ENCODE measurements around the gene PTPRC.

PTPRC gene

DNA sequence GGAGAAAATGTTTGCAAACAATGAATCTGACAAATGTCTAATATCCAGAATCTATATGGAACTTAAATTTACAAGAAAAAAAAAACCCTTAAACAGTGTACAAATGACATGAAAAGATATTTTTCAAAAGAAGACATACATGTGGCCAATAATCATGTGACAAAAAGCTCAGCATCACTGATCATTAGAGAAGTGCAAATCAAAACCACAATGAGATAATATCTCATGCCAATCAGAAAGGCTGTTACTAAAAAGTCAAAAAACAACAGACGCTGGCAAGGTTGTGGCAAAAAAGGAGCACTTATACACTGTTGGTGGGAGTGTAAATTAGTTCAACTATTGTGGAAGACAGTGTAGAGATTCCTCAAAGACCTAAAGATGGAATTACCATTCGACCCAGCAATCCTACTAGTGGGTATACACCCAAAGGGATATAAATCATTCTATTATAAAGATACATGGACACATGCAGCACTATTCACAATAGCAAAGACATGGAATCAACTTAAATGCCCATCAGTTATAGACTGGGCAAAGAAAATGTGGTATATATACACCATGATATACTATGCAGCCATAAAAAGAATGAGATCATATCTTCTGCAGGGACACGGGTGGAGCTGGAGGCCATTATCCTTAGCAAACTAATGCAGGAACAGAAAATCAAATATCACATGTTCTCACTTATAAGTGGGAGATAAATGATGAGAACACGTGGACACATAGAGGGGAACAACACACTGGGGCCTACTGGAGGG lies 123.2 kb downstream of the PTPRC start:
- no peak for DNase-seq (ENCODE audit: low spot score)

- DNase-seq (ENCODE audit: low spot score): peak; percentile 27
These were observed 124.5 kb downstream of the PTPRC start for GRCh38 chr1:198763298-198763714.

DNA sequence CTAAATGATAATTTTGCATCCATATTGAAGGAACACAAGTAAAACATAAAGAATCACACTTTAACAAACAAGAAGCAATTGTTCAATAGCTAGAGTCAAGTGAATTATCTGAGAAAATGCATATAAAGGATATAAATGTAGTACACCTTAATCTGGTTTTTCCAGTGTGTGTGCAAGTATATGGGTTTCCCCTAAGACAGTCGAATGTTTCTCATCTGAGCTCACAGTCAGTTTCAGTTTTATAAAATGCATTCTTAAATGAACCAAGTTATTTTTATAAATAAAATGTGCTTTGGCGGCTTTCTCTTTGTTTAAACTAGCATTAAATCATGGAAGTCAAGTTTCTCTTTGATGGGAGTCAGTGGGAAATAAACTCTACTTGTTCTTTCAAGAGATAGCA lies 125.9 kb downstream of the PTPRC start:
- DNase-seq (ENCODE audit: low spot score): no peak

DNA sequence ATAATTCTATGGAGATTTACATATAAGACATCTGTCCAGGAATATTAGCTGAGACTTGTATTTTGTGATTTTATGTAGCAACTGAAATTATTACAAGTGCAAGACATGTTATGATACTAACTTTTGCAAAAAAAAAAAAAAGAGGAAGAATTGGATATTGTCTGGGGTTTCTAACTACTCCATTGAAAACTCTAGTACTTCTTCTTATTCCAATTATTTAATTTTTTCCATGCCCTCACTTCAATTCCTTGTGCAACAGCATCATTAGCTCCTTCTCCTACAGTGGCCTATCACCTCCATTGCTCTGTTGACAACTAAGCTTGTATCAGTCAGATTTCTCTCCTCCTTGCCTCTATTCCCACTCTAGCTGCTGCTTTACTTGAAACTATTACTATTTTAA lies 126.6 kb downstream of the PTPRC start:
- DNase-seq (ENCODE audit: low spot score): no peak

DNA sequence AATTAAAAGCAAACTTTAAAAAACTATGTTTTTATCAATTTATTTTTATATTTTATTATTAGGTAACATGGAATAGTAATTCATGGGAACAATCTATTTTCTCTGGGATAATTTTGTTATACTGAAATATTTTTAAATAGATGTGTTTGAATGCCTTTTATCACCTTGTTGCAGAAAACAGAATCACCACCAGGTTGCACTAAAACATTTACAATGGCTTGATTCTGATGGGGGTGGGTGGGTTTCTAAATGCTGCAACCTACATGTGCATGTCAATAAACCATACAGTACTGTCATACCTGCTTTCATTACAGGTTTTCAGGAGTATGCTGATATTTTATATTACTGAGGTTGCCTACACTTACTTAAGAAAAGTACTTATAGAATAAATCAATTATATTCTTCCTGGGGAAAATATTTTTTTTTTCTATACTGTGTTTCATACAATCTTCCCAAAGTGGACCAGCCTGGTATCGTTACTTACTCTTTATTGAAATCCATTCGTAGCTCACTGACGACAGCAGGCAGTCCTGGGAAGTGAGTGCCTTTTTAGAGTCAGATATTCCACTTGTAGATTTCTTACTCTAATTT lies 132.8 kb downstream of the PTPRC start:
- DNase-seq (ENCODE audit: low spot score): peak; percentile 54

GRCh38 chr1:198772626-198773025 lies 133.8 kb downstream of the PTPRC start:
- no peak for DNase-seq (ENCODE audit: low spot score)

DNA sequence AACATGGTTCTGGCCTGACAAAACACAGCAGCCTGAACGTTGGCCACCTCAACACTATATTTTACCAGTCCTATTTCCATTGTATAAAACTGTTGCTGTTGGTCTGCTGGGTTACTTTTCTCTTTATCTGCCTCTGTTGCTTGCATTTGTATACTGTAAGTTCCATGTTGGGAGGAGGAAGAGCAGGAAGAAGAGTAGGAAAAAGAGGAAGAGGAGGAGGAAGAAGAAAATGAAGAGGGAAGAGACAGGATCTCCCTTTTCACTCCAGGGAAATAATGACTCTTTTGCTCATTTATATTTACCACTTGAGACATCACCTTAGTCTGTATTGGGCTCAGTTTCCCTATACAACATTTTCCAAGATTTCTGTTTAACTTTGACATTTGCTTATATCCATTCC lies 134.2 kb downstream of the PTPRC start:
- DNase-seq (ENCODE audit: low spot score): no peak

DNA sequence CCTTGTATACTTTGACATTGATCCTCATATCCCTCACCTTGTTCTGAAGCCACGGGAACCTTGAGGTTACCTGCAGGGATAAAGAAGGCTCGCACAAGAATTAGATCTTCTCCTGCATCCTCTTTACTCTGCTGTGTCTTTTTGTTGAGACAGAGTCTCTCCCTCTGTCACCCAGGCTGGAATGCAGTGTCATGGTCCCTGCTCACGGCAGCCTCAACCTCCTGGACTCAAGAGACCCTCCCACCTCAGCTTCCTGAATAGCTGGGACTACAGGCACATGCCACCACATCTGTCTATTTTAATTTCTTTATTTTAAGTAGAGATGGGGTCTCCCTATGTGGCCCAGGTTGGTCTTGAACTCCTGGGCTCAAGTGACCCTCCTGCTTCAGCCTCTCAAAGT lies 134.7 kb downstream of the PTPRC start:
- no peak for DNase-seq (ENCODE audit: low spot score)

- no peak for DNase-seq (ENCODE audit: low spot score)
These were observed 135.6 kb downstream of the PTPRC start for GRCh38 chr1:198774421-198774820.

- DNase-seq (ENCODE audit: low spot score): no peak
These were observed 136.8 kb downstream of the PTPRC start for GRCh38 chr1:198775606-198776005.

DNA sequence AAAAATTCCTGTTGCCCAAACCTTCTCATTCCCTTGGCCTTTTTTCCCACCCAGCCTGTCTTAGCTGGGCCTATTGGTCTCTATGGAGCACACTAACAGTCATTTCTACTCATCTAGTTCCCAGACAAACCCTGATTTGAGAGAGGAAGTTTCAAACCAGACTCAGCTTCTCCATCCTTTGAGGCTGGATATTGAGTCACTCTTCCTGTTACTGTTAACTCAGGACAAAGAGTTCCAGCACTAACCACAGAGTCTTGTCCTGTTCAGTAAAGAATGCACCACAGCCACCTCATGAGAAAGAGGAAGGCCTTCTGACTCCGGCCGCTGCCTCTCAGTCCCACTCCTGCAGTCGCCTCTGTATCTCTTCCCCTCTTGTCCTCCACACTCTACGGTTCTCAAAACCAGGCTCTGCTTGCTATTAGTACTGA lies 137.8 kb downstream of the PTPRC start:
- peak; percentile 79 for DNase-seq (ENCODE audit: low spot score)

- DNase-seq (ENCODE audit: low spot score): no peak
These were observed 139.2 kb downstream of the PTPRC start for GRCh38 chr1:198778049-198778448.

DNA sequence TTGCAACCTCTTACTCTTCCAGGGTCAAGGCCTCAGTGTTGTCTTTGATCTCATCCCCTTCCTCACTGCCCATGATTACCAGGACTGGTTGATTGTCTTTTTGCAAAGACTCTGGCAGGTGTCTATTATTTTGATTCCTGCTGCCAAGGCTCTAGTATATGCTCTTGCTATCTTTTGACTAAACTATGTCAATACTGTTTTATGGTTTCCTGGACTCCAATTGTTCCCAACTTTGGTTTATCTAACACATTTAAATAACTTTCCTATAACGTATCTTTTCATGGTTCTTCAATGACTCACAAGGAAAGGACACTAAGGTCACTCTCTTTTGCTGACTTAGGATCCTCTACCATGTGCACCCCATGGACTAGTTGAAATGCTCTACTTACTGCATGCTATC lies 141.5 kb downstream of the PTPRC start:
- DNase-seq (ENCODE audit: low spot score): no peak

GRCh38 chr1:198788561-198789064 lies 149.8 kb downstream of the PTPRC start:
- DNase-seq (ENCODE audit: low spot score): peak; percentile 26

GRCh38 chr1:198793714-198794113 lies 154.9 kb downstream of the PTPRC start:
- DNase-seq (ENCODE audit: low spot score): no peak

DNA sequence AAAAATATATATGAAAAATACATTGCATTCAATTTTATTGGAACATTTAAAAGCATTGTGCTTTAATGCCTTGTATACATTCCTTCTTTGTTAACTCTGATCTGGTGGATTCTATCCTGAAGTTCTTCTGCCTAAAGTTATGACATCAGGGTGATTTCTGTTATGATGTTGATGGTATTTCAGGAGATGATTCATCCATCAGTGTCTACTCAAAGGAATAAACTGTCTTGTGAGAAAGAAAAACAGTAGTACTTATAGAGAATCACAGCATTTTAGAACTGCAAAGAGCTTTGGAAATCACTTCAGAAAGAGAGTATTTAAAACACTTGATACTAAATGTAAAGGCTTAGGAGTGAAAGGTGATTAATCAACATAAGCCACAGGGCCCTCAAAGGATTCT lies 155.7 kb downstream of the PTPRC start:
- DNase-seq (ENCODE audit: low spot score): no peak

- DNase-seq (ENCODE audit: low spot score): no peak
These were observed 158.8 kb downstream of the PTPRC start for GRCh38 chr1:198797656-198798055.

DNA sequence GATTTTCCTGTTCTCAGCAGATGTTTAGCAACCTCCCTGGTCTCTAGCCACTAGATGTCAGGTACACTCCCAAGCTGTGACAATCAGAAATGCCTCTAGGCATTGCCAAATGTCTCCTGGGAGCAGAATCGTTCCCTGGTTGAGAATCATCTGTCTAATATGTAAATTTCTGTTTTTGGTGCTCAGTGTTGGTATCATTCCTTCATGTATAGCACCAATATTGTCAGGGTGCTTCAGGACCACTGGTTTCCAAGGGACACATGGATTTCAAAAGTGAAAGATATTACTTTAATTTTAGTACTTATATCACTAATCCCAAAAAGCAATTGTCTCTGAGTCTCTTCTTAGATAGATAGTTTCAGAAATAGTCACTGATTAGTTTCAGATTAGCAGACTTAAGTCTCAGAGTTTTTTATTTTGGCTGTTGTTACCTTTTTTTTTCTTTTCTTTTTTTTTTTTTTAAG lies 160.1 kb downstream of the PTPRC start:
- DNase-seq (ENCODE audit: low spot score): no peak

- DNase-seq (ENCODE audit: low spot score): no peak
These were observed 166.8 kb downstream of the PTPRC start for GRCh38 chr1:198805498-198806151.

GRCh38 chr1:198806861-198807260 lies 168.0 kb downstream of the PTPRC start:
- no peak for DNase-seq (ENCODE audit: low spot score)

Data from Ammon's horn (tissue), 1 donor.